ENCODE measurements around the gene NR1H4.
A peak's percentile ranks its signal among the peaks of the same experiment; 100 is the strongest.
"Not testable (repeated sequence)": the region's sequence is repeated elsewhere in the genome, so short reads cannot be mapped to it uniquely, and the experiment has no call there.

The NR1H4 gene

DNA sequence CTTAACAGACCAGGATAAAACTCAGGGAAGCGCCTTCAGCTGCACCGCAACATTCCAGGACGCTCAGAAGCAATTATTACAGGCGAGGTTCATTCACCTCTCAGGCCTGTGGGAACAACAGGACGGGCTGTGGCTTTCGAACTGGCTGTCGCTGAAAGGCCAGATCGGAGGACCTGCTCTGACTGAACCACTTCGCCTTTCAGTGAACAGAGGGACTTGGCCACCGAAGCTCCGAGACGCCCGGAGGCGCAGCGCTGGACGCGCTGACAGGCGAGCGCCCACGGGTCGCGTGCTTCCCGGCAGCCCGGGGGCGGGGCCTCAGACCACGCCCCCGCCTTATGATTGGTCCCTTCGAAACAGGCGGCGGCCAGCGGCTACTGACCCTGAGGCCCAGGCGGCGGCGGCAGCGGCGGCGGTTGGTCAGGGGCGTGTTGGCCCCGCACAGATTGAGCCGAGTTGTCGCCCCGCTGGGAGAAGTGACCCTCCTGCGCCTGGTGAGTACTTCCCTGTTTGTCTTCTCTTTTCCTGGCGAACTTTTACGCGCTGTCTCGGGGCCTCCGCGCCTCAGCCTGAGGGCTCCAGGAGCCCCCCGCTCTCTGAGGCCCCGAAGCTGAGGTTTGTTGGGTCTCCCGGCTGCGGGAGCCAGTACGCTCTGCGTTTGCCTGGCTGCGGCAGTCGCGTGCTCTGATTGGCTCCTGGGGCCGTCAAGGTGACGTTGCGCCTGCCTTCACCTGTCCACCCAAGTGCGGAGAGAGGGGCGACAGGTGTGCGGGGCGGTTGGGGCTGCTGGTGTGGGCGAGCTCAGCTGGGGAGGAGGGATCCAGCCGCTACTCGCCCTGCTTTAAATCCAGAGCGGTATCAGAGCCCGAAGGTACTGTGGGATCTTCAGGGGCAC lies 99.9 kb downstream of the NR1H4 start, which contains the start of gene GAS2L3:
TSS of gene GAS2L3 (plus strand) at position 393 of the 895 bp plus-strand sequence. CDS start 21,221 bp downstream, outside the sequence.
- DNase-seq = peak; percentile 48 to 81

DNA sequence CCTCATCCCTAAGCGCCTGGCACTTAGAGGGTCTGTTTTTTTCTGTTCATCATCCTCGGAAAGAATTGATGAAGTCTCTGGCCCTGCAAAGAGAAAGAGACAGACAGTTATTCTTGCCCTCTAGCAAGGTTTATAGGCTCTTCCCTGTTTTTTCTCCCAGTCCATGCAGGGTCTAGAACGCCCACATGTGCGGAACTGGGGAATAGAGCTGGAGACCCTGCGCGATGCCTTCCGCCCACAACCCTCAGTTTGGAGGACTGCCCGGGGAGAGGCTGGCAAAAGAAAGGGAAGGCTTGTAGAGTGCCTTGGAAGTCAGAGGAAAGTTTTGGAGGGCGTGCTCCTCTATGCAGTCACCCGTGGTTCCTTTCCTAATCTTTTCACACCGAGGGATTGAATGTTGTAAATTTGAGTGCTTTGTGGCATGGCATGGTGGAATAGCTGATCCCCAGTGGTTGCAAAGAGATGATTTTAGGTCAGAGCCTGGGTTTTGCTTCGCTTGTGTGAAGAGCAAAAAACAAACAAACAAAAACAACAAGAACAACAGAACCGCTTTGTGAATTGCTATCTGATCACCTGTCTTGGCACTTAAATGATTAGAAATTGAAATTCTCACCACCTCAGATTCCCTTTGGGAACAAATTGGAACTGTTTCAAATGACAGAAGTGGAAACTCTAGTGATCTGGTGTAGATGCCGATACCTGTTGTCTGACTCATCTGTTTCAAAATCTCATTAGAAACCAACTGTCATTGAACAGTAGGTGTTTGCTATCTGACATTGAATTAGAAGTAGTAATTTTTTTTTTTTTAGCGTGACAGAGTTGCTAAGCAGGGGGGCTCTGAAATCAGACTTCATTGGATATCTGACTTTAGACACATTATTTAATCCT lies 100.8 kb downstream of the NR1H4 start:
- DNase-seq = no peak

DNA sequence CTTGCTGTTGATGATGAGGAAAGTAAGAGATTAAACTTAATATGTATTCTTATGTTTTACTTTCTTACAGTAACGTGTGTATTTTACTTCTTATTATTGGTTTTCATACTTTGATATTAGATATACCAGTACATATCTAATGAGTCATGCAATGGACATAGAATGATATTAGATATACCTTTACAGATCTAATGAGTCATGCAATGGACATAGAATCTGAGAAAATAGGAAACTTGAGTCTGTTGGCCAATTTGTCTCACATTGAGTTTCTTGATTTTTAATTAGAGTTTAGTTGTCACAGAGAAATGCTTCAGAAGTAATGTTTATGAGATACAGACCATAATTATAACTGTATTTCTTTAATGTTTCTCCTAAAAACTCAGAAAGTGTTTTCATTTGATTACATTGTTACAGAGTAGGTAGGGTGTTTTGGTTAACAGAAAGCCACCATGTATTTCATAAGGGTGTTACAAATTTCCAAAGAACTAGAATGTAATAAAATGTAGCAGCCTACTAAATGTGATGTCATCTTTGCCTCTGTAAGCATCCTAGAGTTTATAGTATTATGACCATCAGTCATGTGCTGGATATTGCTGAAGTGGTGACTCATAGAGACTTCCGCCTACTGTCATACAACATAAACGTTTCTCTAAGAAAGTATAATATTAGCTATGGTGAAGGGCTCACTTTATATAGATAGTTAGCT lies 102.8 kb downstream of the NR1H4 start:
- DNase-seq = peak in 1 of 2 experiments; percentile 63

DNA sequence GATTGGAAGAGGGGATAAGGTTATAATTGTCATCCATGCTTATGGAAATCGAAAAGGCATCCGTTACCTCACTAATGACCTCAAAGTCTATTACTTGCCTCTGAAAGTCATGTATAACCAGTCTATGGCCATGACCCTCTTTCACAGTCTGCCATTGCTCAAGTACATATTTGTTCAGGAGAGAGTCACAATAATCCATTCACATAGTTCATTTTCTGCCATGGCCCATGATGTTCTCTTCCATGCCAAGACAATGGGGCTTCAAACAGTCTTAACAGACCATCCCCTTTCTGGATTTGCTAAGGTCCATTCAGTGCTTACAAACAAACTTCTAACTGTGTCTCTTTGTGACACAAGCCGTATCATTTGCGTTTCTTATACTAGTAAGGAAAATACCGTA lies 105.3 kb downstream of the NR1H4 start:
- no peak for DNase-seq

DNA sequence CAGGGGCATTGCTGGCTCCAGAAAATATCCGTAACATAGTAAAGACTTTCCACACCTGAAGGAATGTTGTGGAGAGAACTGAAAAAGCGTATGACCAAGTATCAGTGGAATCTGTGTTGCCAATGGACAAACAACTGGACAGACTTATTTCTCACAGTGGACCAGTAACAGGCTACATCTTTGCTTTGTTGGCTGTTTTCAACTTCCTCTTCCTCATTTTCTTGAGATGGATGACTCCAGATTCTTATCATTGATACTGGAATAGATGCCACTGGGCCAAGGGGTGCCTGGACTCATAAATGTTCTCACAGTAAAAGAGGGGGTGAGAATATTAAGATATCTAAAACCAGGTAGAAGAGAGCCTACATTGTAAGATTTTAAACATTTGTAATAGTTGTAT lies 106.2 kb downstream of the NR1H4 start:
- DNase-seq = no peak

DNA sequence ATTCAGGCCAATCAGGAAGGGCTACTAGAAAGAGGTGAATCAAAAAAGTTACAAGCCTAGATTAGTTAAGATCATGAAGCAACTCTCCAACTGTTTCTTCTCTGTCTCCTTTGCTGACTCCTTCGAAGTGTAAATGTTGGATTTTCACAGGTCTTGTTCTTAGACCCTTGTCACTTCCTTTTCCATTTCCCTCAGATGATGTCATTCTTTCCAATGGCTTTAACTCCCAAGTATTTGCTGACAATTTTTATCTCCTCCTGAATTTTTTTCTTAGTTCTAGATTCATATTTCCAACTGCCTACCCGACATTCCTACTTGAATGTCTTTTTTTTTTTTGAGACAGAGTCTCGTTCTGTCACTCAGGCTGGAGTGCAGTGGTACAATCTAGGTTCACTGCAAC lies 110.6 kb downstream of the NR1H4 start:
- DNase-seq = no peak

DNA sequence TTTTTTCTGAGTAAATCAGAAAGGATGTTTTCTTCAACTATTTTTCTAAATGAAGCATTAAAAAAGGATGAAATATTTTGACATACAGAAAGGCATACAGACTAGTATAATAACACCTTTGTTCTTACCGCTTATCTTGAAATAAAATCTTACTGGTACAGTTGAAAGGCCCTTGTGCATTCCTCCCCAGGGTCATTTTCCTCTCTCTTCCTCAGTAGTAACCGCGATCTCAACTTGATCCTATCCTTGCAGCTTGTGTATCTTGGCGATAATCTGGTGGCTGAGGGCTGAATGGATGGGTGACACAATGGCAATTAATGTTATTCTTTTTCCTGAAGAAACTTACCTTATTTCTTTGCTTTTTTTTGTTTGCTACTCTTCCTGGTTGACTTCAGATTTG lies 118.3 kb downstream of the NR1H4 start:
- no peak for DNase-seq

DNA sequence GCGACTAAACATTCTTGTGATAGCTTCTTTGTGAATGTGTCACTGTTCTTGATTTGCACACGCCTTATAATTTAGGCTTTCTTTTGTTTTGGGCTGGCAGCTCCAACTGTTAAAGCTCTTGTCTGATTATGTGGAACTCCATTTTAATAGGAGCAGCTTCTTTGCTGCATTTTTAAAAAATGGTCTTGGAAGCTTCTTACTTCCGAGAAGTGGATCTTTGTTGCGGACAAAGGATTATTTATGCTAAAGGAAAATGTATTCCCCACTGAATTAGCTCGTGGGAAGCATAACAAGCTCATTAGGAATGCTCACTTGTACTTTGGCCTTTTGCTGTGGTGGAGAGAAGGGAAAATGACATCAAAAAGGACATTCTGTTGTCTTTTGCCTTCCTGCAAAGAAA lies 119.8 kb downstream of the NR1H4 start:
- no peak for DNase-seq

DNA sequence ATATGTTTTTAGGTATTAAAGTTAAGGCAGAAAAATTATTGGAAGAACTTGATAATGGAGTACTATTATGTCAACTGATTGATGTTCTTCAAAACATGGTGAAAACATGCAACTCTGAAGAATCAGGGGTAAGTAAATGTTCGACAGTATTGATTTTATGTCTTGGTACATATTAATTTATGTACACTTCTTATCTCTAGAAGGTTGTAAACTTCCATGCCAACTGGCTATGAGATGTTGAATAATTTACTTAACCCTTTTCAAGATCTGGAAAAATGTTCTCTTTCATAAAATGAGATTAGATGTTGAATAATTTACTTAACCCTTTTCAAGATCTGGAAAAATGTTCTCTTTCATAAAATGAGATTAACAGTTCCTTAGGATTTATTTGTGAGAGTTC lies 128.0 kb downstream of the NR1H4 start:
- no peak for DNase-seq

DNA sequence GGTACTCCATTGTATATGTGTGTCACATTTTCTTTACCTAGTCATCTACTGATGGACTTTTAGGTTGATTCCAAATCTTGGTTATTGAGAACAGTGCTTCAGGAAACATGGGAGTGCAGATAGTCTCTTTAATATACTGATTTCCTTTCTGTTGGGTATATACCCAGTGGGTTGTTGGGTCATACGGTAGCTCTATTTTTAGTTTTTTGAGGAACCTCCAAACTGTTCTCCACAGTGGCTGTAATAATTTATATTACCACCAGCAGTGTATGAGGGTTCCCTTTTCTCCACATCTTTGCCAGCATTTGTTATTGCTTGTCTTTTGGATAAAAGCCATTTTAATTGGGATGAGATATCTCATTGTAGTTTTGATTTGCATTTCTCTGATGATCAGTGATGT lies 129.3 kb downstream of the NR1H4 start:
- DNase-seq = not testable (repeated sequence)

DNA sequence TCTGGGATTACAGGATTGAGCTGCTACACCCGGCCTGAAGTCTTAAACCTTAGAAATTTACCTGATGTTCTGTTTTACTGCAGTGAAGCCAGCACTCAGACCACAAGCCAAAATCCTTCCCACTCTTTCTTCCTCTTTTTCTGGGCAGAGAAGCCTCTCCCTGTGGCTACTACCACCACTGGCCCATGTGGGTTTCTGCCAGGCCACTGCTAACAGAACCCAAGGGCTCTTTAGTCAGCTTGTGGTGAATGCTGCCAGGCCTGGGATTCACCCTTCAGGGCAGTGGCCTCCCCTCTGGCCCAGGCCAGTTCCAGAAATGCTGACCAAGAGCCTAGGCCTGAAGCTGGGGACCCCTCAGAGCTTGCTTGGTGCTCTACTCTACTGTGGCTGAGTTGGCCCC lies 135.1 kb downstream of the NR1H4 start:
- no peak for DNase-seq

DNA sequence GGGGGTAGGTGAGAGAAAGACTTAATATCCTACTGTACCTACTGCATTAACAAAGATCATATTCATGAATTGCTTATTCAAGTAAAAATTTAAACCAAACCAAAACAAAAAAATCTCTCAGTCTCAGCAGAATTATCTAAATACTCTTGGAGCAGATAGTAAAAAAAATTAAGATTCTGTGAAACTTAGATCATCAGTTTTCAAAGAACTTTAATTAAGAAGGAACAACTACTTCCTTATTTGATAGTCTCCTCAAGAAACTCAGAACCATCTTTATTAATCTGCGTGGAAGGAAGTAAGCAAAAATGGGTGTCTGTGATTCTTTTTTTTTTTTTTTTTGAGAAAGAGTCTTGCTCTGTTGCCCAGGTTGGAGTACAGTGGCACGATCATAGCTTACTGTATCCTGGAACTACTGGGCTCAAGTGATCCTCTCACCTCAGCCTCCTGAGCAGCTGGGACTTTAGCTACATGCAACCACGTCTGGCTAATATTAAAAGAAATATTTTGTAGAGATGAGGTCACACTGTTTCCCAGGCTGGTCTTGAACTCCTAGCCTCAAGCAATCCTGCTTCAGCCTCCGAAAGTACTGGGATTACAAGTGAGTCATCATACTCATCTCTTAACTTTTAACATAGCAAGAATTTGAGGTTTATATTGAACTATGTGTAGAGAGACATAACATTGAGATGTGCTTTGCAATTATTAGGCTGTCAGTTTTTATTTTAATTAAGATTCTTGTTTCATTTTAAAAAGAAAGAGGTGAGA lies 137.2 kb downstream of the NR1H4 start:
- no peak for DNase-seq

DNA sequence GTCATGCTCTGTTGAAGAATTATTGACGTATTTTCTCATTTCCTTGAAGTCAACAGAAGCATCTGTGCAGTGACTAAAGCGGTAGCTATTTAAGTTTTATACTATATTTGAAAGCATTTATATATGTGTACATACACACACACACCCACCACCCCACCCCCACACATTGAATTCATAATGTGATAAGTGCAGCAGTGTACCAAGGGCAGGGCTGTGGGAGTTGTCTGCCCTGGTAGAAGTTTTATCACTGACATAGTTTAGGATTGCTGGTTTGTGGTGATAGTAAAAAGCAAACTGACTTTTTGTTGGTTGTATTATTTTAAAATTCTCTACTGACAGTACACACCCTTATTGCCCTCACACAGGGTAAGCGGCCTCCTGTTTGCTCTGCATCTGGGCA lies 138.9 kb downstream of the NR1H4 start:
- DNase-seq = no peak
